Neural progenitor cell (in vitro differentiated cells): ENCODE measurements around the gene TGDS.

Source experiments
- EZH2 ChIP-seq: fragments of 200-600 bp; sonication (generic); IDR thresholded peaks from 2 replicates; pipeline ENCODE4 v1.6.1; 2017; ENCODE audit warnings: antibody characterized with exemption, mild to moderate bottlenecking, moderate library complexity
- TF ChIP-seq, protein P1 (sequence below): fragments of 200-600 bp; sonication (generic); IDR thresholded peaks from 2 replicates; pipeline ENCODE4 v1.5.1; 2017; ENCODE audit warnings: antibody characterized with exemption, mild to moderate bottlenecking

DNA sequence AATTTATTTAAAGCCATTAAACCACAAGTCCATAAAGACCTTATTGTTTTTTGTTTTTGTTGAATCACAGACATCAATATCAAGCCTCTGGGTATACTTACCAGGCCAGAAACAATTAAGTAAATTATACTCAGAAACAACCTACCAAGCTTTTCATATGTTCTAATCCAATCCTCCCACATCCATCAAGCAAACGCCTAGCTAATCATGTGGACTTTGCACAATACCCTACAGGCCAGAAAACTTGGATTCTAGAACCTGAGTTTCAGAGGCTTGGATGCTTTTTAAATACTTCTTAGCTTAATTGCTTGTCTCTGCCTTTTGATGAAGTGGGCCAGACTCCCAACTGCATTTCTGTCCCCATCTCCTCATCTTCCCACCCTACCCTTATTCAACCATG is 39.9 kb downstream of the TGDS start:
- no peak for TF ChIP-seq EZH2
- TF ChIP-seq, protein P1, sequence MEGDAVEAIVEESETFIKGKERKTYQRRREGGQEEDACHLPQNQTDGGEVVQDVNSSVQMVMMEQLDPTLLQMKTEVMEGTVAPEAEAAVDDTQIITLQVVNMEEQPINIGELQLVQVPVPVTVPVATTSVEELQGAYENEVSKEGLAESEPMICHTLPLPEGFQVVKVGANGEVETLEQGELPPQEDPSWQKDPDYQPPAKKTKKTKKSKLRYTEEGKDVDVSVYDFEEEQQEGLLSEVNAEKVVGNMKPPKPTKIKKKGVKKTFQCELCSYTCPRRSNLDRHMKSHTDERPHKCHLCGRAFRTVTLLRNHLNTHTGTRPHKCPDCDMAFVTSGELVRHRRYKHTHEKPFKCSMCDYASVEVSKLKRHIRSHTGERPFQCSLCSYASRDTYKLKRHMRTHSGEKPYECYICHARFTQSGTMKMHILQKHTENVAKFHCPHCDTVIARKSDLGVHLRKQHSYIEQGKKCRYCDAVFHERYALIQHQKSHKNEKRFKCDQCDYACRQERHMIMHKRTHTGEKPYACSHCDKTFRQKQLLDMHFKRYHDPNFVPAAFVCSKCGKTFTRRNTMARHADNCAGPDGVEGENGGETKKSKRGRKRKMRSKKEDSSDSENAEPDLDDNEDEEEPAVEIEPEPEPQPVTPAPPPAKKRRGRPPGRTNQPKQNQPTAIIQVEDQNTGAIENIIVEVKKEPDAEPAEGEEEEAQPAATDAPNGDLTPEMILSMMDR = no peak
